ENCODE measurements around the gene CCDC187.

CCDC187 gene

DNA sequence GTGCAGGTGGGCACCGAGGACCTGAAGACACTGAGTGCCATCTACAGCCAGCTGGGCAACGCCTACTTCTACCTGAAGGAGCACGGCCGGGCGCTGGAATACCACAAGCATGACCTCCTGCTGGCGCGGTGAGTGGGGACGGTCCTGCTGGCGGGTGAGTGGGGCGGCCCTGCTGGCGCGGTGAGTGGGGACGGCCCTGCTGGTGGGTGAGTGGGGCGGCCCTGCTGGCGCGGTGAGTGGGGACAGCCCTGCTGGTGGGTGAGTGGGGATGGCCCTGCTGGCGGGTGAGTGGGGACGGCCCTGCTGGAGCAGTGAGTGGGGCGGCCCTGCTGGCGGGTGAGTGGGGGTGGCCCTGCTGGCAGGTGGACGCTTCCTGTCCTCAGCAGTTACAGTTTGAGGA is 30.6 kb upstream of the CCDC187 start:
- no peak overlapping the region for H3K4me3 ChIP-seq (ENCODE audit: low read length)
- TF ChIP-seq, protein P1, sequence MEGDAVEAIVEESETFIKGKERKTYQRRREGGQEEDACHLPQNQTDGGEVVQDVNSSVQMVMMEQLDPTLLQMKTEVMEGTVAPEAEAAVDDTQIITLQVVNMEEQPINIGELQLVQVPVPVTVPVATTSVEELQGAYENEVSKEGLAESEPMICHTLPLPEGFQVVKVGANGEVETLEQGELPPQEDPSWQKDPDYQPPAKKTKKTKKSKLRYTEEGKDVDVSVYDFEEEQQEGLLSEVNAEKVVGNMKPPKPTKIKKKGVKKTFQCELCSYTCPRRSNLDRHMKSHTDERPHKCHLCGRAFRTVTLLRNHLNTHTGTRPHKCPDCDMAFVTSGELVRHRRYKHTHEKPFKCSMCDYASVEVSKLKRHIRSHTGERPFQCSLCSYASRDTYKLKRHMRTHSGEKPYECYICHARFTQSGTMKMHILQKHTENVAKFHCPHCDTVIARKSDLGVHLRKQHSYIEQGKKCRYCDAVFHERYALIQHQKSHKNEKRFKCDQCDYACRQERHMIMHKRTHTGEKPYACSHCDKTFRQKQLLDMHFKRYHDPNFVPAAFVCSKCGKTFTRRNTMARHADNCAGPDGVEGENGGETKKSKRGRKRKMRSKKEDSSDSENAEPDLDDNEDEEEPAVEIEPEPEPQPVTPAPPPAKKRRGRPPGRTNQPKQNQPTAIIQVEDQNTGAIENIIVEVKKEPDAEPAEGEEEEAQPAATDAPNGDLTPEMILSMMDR (IDR thresholded peaks at IDR 0.05; ENCODE audit: insufficient read depth, low read depth, low read length, missing control alignments) = no peak
- DNase-seq (ENCODE audit: low read depth) = no peak

DNA sequence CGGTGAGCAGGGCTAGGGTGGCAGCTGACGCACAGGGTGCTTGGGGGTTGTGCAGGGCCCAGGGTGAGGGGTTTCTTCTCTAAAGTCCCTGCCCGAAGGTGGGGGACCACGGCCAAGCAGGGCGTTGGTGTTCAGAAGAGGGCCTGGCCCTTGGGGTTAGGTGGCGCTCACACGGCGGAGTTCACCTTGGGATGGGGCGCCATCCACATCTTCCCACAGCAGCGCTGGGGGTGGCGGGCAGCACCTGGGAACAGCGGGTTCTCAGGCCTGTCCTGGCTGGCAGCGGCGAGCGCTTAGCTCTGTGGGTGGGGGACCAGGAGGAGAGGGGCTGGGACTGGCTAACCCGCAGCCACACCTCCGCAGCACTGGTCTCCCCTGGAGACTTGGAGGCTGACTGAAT is 29.6 kb upstream of the CCDC187 start:
- DNase-seq (ENCODE audit: low read depth) = no peak
- H3K4me3 ChIP-seq (ENCODE audit: low read length) = no peak overlapping the region
- TF ChIP-seq, protein P1 (IDR thresholded peaks at IDR 0.05; ENCODE audit: insufficient read depth, low read depth, low read length, missing control alignments) = no peak

DNA sequence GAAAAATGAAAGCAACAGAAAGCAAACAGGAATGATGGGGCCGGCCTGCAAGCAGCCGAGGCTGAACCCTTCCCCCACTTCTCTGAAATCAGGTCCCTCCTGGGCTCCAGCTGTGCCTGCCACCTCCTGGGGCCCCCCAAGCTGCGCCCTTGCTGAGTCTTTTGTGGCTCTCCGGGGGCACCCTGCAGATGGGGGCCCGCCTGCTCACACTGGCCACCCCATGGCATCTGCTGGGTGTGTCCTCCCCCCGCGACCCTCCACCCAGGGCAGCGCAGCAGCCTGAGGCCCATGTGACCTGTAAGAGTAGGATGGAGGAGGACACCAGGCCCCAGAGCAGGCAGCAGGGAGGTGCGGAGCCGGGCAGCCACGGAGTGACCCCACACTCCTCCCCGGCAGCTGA is 29.2 kb upstream of the CCDC187 start:
- TF ChIP-seq, protein P1 (IDR thresholded peaks at IDR 0.05; ENCODE audit: insufficient read depth, low read depth, low read length, missing control alignments) = no peak
- no peak for DNase-seq (ENCODE audit: low read depth)
- no peak overlapping the region for H3K4me3 ChIP-seq (ENCODE audit: low read length)

DNA sequence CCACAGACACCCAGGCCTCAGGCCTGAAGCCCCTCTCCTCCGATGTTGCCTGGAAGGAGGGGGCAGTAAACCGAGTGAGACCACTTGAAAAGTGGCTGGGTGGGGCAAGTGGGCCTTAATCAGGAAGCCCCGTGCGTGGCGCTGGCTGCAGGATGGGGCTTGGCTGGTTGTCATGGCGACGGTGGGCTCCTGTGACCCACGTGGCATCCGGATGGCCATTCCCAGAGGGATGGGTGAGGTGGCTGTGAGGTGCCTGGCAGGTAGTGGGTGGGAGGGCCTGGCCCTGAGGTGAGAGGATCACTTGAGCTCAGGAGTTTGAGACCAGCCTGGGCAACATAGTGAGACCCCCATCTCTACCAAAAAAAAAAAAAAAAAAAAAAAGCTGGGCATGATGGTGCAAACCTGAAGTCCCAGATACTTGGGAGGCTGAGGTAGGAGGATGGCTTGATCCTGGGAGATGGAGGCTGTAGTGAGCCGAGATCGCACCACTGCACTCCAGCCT is 28.6 kb upstream of the CCDC187 start:
- TF ChIP-seq, protein P1 (IDR thresholded peaks at IDR 0.05; ENCODE audit: insufficient read depth, low read depth, low read length, missing control alignments) = no peak
- no peak overlapping the region for H3K4me3 ChIP-seq (ENCODE audit: low read length)
- DNase-seq (ENCODE audit: low read depth) = no peak

DNA sequence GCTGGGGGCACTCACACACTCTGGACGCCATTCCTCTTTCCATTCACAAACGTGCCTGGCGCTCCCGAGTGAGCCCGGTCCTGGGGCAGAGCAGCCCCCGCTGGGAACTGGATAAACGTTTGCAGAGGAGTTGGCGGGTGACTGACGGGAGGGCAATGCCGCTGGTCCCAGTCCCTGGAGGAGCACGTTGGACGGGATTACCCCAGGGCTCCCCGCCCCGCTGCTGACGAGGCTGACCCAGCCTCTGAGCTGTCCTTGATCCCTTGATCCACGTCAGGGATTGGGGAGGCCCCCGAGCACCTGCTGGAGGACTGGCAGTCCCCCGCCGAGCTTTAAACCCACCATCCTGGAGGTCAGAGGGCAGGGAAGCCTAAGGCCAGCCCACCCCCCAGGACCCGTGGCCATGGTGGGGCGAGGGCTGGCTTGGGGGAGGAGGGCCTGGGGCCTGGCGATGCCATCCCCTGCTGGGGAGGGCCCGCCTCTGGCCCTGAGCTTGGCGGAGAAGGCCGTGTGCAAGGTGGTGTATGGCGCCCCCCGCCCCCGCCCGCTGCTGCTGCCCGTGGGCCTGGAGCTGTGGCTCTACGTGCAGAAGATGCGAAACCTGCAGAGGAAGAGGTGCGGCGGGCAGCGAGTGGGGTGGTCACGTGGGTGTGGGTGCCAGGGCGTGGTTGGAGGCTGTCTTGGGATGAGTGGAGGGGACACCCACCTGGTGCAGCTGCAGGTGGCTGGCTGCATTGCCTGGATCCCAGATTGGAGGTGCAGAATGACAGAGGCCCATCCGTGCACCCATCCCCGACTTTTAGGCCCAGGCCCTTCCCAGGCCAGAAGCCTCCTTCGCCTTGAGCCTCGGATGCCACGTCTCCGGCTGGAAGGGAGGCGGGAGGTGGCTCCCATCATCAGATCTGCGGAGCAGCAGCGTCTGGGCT is 27.9 kb upstream of the CCDC187 start:
- TF ChIP-seq, protein P1 (IDR thresholded peaks at IDR 0.05; ENCODE audit: insufficient read depth, low read depth, low read length, missing control alignments) = no peak

DNA sequence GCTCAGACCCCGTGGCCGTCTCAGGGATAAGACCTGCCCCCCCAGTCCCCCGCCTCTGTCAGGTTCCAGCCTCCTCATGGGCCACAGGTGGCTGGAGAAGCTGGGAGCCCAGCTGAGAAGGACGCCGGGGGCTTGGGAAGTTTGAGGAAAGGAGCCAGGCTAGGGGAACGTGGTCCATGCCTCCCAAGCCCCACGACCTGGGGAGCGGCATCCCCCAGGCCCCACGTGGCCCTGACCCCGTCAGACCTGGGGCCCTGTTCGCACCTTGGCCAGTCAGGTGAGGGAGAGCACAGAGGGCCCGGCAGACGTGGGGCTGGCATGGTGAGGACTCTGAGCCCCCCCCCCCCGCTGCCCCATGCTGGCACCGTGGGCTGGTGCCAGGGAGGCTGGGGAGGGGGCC is 27.1 kb upstream of the CCDC187 start:
- TF ChIP-seq, protein P1 (IDR thresholded peaks at IDR 0.05; ENCODE audit: insufficient read depth, low read depth, low read length, missing control alignments) = no peak
- no peak for DNase-seq (ENCODE audit: low read depth)
- H3K4me3 ChIP-seq (ENCODE audit: low read length) = no peak overlapping the region

More for the DNA sequence above, 27.9 kb upstream of the CCDC187 start:
- DNase-seq (ENCODE audit: low read depth) = no peak
- H3K4me3 ChIP-seq (ENCODE audit: low read length) = no peak overlapping the region
